ENCODE data around the gene CAP2.
"Not testable (repeated sequence)": the region's sequence is repeated elsewhere in the genome, so short reads cannot be mapped to it uniquely, and the experiment has no call there.

CAP2 gene

GRCh38 chr6:17581282-17581681 is 187.9 kb downstream of the CAP2 start:
- DNase-seq (ENCODE audit: low read depth), result not testable (repeated sequence)

GRCh38 chr6:17583811-17584210 is 190.4 kb downstream of the CAP2 start:
- DNase-seq (ENCODE audit: low read depth), result no peak

- no peak for DNase-seq (ENCODE audit: low read depth)
Measured at GRCh38 chr6:17584241-17584803, 190.9 kb downstream of the CAP2 start.

GRCh38 chr6:17585766-17586490 is 192.5 kb downstream of the CAP2 start:
- no peak for DNase-seq (ENCODE audit: low read depth)

GRCh38 chr6:17586623-17587022 is 193.2 kb downstream of the CAP2 start:
- not testable (repeated sequence) for DNase-seq (ENCODE audit: low read depth)

- DNase-seq (ENCODE audit: low read depth), result no peak
Measured at GRCh38 chr6:17588011-17588410, 194.6 kb downstream of the CAP2 start.

- DNase-seq (ENCODE audit: low read depth), result no peak
Measured at GRCh38 chr6:17589406-17590096, 196.2 kb downstream of the CAP2 start.

- no peak for DNase-seq (ENCODE audit: low read depth)
Measured at GRCh38 chr6:17591287-17591686, 197.9 kb downstream of the CAP2 start.

GRCh38 chr6:17593246-17593645 is 199.9 kb downstream of the CAP2 start:
- DNase-seq (ENCODE audit: low read depth), result no peak

GRCh38 chr6:17596085-17596484 is 202.7 kb downstream of the CAP2 start:
- no peak for DNase-seq (ENCODE audit: low read depth)

- DNase-seq (ENCODE audit: low read depth), result peak; percentile 92
Measured at GRCh38 chr6:17599877-17600526, 206.6 kb downstream of the CAP2 start, which contains the start of gene FAM8A1. FAM8A1 (plus strand) TSS chr6:17600302; CDS start chr6:17600410, 108 bp downstream.

GRCh38 chr6:17600527-17601385 is 207.4 kb downstream of the CAP2 start:
- peak; percentile 39 for DNase-seq (ENCODE audit: low read depth)

GRCh38 chr6:17601386-17601703 is 207.9 kb downstream of the CAP2 start:
- DNase-seq (ENCODE audit: low read depth), result no peak

GRCh38 chr6:17602888-17603287 is 209.5 kb downstream of the CAP2 start:
- DNase-seq (ENCODE audit: low read depth), result no peak

- DNase-seq (ENCODE audit: low read depth), result no peak
Measured at GRCh38 chr6:17606606-17607005, 213.2 kb downstream of the CAP2 start.

Measured in activated T-helper 1 cell treated with Interleukin-2 at 50 U/mL for 16 hours (primary cell).